Rectal smooth muscle tissue (tissue), 1 donor: ENCODE results near the gene TSPAN4.

Experiments used
- H3K27ac ChIP-seq: one replicate; pipeline ENCODE4 v1.7.0; 2013; ENCODE audit warnings: low read depth, low read length, inconsistent platforms
- H3K27me3 ChIP-seq: one replicate; pipeline ENCODE4 v1.7.0; 2013; ENCODE audit warnings: low read length; ENCODE audit not compliant: control insufficient read depth, insufficient read depth
- H3K36me3 ChIP-seq: one replicate; pipeline ENCODE4 v1.7.0; 2013; ENCODE audit warnings: low read length; ENCODE audit not compliant: control insufficient read depth, insufficient read depth
- H3K4me1 ChIP-seq: one replicate; pipeline ENCODE4 v1.7.0; 2013; ENCODE audit warnings: low read length; ENCODE audit not compliant: control insufficient read depth, insufficient read depth
- H3K4me3 ChIP-seq: one replicate; pipeline ENCODE4 v1.7.0; 2013; ENCODE audit warnings: low read length
- H3K9ac ChIP-seq: one replicate; pipeline ENCODE4 v1.7.0; 2013; ENCODE audit warnings: low read length

The TSPAN4 gene

DNA sequence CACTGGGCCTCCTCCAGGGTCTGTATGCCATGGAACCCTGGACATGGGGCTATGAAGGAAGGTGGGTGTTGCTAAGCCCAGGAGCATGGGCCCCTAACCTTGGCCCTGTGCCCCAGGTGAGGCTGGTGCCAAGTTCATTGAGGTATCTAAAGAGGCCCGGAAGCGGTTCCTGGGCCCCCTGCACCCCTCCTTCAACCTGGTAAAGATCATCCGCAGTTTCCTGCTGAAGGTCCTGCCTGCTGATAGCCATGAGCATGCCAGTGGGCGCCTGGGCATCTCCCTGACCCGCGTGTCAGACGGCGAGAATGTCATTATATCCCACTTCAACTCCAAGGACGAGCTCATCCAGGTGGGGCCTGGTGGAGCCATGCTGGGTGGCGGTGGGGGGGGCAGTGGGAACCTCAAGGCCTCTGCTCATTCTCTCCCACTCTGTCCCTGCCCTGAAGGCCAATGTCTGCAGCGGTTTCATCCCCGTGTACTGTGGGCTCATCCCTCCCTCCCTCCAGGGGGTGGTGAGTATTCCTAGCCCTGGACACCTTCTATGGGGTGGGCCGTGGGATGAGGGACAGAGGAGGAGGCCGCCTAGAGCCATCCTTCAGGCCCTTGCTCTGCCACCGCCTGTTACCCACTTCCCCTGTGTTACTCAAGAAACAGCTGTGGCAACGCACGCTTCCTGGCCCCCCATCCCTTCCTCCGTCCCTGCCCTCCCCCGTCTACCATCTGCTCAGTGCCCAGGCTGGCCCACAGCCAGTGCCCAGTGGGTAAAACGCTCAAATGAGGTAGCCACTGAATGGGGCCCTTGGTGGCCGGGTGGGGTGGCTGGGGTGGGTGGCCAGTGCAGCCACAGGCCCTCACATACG is 20.9 kb upstream of the TSPAN4 start:
- Histone ChIP-seq H3K9ac (no peak overlapping the region), H3K27me3 (no peaks in the 10 kb centered on the region)

DNA sequence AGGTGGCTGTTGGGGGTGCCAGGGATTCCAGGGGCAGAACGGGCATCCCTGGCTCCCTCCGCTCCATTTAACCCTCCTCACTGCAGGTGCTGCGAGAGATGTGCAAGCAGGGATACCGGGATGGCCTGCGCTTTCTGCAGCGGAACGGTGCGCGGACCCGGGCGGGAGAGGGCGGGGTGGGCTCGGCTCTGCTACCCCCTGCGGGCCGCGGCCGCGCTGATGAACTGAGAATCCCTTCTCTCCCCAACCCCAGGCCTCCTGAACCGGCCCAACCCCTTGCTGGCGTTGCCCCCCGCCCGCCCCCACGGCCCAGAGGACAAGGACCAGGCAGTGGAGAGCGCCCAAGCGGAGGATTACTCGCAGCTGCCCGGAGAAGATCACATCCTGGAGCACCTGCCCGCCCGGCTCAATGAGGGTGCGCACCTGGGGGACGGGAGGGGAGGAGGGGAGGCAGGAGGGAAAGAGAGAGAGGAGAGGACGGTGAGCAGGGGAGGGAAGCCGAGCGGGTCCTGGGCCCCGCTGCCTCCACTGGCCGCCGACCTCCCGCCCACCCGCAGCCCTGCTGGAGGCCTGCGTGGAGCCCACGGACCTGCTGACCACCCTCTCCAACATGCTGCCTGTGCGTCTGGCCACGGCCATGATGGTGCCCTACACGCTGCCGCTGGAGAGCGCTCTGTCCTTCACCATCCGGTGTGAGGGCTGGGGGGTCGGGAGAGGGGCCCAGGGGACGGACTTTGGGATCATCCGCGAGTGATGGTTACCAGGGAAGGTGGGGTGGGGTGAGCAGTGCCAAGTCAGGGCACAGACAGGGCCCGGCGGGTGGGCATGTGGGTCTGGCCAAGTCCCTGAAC is 19.0 kb upstream of the TSPAN4 start:
- H3K27me3 ChIP-seq, result peaks cover 13% of the 10 kb centered on the region
- no peak overlapping the region for H3K9ac ChIP-seq
- no peak overlapping the region for H3K4me3 ChIP-seq
- no peak overlapping the region for H3K27ac ChIP-seq
- peaks cover 13% of the 10 kb centered on the region for H3K36me3 ChIP-seq
- H3K4me1 ChIP-seq, result peaks cover 17% of the 10 kb centered on the region

More for the DNA sequence above, 20.9 kb upstream of the TSPAN4 start:
- peaks cover 18% of the 10 kb centered on the region for H3K4me1 ChIP-seq
- H3K27ac ChIP-seq, result no peak overlapping the region
- H3K4me3 ChIP-seq, result peak overlapping the region; percentile 85
- H3K36me3 ChIP-seq, result peaks cover 13% of the 10 kb centered on the region

DNA sequence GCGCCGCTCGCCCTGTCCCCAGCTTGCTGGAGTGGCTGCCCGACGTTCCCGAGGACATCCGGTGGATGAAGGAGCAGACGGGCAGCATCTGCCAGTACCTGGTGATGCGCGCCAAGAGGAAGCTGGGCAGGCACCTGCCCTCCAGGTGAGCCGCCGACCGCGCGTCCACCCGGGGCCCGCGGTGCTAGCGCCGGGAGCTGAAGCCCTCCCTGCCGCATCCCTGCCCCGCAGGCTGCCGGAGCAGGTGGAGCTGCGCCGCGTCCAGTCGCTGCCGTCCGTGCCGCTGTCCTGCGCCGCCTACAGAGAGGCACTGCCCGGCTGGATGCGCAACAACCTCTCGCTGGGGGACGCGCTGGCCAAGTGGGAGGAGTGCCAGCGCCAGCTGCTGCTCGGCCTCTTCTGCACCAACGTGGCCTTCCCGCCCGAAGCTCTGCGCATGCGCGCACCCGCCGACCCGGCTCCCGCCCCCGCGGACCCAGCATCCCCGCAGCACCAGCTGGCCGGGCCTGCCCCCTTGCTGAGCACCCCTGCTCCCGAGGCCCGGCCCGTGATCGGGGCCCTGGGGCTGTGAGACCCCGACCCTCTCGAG is 18.3 kb upstream of the TSPAN4 start:
- Histone ChIP-seq H3K27me3 (peaks cover 20% of the 10 kb centered on the region), H3K4me3 (no peak overlapping the region), H3K36me3 (peaks cover 13% of the 10 kb centered on the region), H3K9ac (no peak overlapping the region), H3K27ac (no peak overlapping the region), H3K4me1 (peaks cover 13% of the 10 kb centered on the region)

DNA sequence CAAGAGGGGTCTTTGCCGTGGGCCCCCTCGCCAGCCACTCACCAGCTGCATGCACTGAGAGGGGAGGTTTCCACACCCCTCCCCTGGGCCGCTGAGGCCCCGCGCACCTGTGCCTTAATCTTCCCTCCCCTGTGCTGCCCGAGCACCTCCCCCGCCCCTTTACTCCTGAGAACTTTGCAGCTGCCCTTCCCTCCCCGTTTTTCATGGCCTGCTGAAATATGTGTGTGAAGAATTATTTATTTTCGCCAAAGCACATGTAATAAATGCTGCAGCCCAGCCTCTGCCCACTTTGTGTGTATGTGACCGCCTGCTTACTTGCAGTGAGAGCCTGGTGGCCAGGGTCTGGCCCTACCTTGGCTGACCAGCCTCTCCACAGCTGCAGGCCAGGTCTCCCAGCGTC is 17.7 kb upstream of the TSPAN4 start:
- H3K27me3 ChIP-seq, result peaks cover 24% of the 10 kb centered on the region
- no peak overlapping the region for H3K4me3 ChIP-seq
- H3K27ac ChIP-seq, result no peak overlapping the region
- H3K9ac ChIP-seq, result no peak overlapping the region
- H3K36me3 ChIP-seq, result peaks cover 13% of the 10 kb centered on the region
- peaks cover 17% of the 10 kb centered on the region for H3K4me1 ChIP-seq

DNA sequence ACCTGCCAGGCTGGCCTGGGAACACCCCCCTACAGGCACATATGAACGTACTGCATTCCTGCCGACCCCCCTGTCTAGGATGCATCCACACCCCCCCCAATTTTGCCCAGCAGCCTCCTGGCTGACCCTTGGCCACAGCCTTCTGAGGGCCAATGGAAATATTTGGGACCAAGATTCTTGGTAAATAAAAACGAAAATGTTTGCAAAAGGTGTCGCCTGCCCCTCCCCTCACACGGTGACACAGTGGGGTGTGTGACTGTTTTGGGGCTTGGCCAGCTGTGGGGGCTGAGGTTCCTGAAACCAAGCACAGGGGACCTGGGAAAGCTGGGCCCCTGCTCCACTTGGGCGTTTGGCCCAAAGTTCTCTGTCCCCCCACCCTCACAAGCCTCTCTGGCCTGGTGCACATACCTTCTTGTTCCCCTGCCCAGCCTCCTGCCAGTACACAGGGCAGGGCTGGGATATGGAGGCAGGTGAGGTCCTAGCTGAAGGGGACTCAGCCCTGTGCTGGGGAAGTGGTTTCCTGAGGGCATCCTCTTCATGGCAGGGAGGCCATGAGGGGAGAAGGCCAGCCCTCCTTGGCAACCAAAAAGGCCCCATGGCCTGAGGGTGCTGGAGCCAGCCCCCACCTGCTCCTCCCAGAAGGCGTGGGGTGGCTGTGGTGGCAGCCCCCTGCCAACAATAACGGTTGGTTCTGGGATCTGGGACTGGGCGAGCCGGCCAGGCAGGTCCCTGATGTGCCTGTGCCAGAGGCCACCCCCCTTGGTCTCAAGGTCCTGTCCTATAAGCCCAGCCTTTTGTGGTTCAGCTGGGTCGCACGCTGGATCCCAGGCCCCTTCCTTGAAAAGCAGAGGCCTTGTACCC is 17.1 kb upstream of the TSPAN4 start:
- Histone ChIP-seq H3K4me3 (no peak overlapping the region), H3K4me1 (peaks cover 16% of the 10 kb centered on the region)

GRCh38 chr11:826227-826621 is 16.4 kb upstream of the TSPAN4 start:
- Histone ChIP-seq H3K4me3 (no peak overlapping the region), H3K27me3 (peaks cover 28% of the 10 kb centered on the region), H3K9ac (no peak overlapping the region), H3K4me1 (peaks cover 10% of the 10 kb centered on the region), H3K36me3 (peaks cover 13% of the 10 kb centered on the region), H3K27ac (no peak overlapping the region)

More for the DNA sequence above, 17.1 kb upstream of the TSPAN4 start:
- H3K36me3 ChIP-seq, result peaks cover 13% of the 10 kb centered on the region
- peaks cover 24% of the 10 kb centered on the region for H3K27me3 ChIP-seq
- H3K27ac ChIP-seq, result no peak overlapping the region
- H3K9ac ChIP-seq, result no peak overlapping the region

GRCh38 chr11:826836-827145 is 15.9 kb upstream of the TSPAN4 start:
- peaks cover 6% of the 10 kb centered on the region for H3K4me1 ChIP-seq
- H3K4me3 ChIP-seq, result peak overlapping the region; percentile 59
- no peak overlapping the region for H3K27ac ChIP-seq
- H3K9ac ChIP-seq, result no peak overlapping the region
- H3K36me3 ChIP-seq, result peaks cover 13% of the 10 kb centered on the region
- peaks cover 34% of the 10 kb centered on the region for H3K27me3 ChIP-seq

DNA sequence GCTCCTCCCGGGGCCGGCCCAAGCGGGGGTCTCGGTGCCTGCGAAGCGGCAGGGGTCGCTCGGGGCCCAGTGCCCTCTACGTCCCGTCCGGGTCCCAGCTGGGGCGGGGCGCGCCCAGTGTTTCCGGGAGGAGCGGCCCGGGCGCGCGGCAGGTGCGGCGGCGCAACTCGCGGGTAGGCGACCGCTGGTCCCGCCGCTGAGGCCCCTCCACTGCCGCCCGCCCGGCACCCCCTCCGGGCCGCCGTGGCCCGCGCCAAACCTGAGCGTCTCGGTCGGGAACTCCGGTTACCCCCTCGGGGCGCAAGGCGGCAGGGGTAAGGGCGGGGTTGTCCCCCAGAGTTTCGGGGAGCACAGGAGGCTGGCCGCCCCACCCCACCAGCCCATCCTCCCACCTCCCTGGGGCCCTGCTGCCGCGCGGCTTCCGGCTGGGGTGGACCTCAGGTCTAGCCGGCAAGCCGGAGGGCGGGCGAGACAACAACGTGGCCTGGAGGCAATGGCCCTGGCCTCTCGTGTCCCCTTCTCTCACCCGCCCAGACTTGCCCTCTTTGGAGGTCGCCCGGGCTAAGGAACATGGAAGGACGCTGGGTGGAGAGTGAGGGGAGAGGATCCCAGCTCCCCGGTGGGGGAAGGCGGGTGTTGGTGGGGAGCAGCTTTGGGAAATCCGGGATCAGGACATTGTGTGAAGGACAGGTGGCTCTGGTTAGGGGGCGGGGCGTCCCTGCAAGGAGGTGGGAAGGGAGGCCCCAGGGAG is 15.3 kb upstream of the TSPAN4 start:
- peaks cover 34% of the 10 kb centered on the region for H3K27me3 ChIP-seq
- H3K4me3 ChIP-seq, result peak overlapping the region; percentile 59
- H3K27ac ChIP-seq, result no peak overlapping the region
- H3K9ac ChIP-seq, result no peak overlapping the region
- peaks cover 13% of the 10 kb centered on the region for H3K36me3 ChIP-seq
- H3K4me1 ChIP-seq, result peaks cover 6% of the 10 kb centered on the region

GRCh38 chr11:827897-828192 is 14.8 kb upstream of the TSPAN4 start, which contains the start of gene CRACR2B:
Gene CRACR2B, plus strand, starts transcription at chr11:827919. Its CDS starts 689 bp downstream, at chr11:828608.
- Histone ChIP-seq H3K27me3 (peaks cover 34% of the 10 kb centered on the region), H3K27ac (no peak within 1 kb of the TSS), H3K9ac (no peak within 1 kb of the TSS), H3K4me1 (peaks cover 6% of the 10 kb centered on the region), H3K4me3 (peak within 1 kb of the TSS; percentile 59), H3K36me3 (peaks cover 10% of the 10 kb centered on the region)

DNA sequence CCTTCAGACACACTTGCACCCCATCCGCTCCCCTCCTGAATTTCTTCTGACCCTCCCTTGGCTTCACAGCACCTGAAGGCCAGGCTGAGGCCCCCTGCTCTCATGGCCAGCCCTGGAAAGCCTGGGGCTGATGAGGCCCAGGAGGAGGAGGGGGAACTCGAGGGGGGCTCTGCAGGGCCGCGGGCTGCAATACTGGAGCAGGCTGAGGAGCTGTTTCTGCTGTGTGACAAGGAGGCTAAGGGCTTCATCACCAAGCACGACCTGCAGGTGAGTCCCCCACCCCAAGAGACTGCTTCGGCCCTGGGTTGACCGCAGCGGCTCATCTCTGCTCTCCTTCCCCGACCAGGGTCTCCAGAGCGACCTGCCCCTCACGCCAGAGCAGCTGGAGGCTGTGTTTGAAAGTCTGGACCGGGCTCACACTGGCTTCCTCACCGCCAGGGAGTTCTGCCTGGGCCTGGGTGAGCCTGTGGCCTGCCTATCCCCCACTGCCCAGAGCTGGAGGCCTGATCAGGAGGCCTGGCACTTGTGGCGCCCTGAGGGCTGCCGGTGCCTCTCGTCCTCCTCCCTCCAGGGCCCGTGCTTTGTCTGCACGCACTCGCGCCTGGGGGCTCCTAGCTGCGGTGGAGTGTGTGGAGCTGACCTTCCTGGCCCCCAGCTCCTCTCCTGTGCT is 14.0 kb upstream of the TSPAN4 start:
- Histone ChIP-seq H3K27ac (no peak overlapping the region), H3K9ac (no peak overlapping the region)

More for the DNA sequence above, 14.0 kb upstream of the TSPAN4 start:
- peaks cover 9% of the 10 kb centered on the region for H3K4me1 ChIP-seq
- peaks cover 34% of the 10 kb centered on the region for H3K27me3 ChIP-seq
- peaks cover 10% of the 10 kb centered on the region for H3K36me3 ChIP-seq
- H3K4me3 ChIP-seq, result peak overlapping the region; percentile 40
